Measurements from ENCODE around the gene DOCK11.
A peak's percentile ranks its signal among the peaks of the same experiment; 100 is the strongest.
"Not testable (repeated sequence)": the region's sequence is repeated elsewhere in the genome, so short reads cannot be mapped to it uniquely, and the experiment has no call there.

DOCK11 gene

GRCh38 chrX:118715917-118716316 is 220.3 kb downstream of the DOCK11 start:
- not testable (repeated sequence) for DNase-seq

- DNase-seq, result not testable (repeated sequence)
Measured at GRCh38 chrX:118716833-118717232, 221.2 kb downstream of the DOCK11 start.

- DNase-seq, result no peak
Measured at GRCh38 chrX:118717678-118718391, 222.2 kb downstream of the DOCK11 start.

- DNase-seq, result no peak
Measured at GRCh38 chrX:118718737-118719136, 223.1 kb downstream of the DOCK11 start.

GRCh38 chrX:118720058-118720707 is 224.6 kb downstream of the DOCK11 start:
- no peak for DNase-seq

GRCh38 chrX:118723376-118723775 is 227.8 kb downstream of the DOCK11 start:
- DNase-seq, result no peak

- no peak for DNase-seq
Measured at GRCh38 chrX:118724365-118724764, 228.8 kb downstream of the DOCK11 start.

GRCh38 chrX:118724775-118725174 is 229.2 kb downstream of the DOCK11 start:
- DNase-seq, result no peak

- no peak for DNase-seq
Measured at GRCh38 chrX:118726396-118726795, 230.8 kb downstream of the DOCK11 start.

- DNase-seq, result peak; percentile 2
Measured at GRCh38 chrX:118726887-118727685, 231.5 kb downstream of the DOCK11 start, which contains the start of gene IL13RA1. IL13RA1 (plus strand) TSS chrX:118727606; CDS start chrX:118727639, 33 bp downstream.

- peak; percentile 1 for DNase-seq
Measured at GRCh38 chrX:118727686-118728339, 232.2 kb downstream of the DOCK11 start.

GRCh38 chrX:118729042-118729652 is 233.5 kb downstream of the DOCK11 start:
- DNase-seq, result no peak

GRCh38 chrX:118730500-118731247 is 235.1 kb downstream of the DOCK11 start:
- no peak for DNase-seq

GRCh38 chrX:118732551-118732950 is 236.9 kb downstream of the DOCK11 start:
- DNase-seq, result not testable (repeated sequence)

GRCh38 chrX:118734909-118735308 is 239.3 kb downstream of the DOCK11 start:
- no peak for DNase-seq

Data from stimulated activated CD4-positive, alpha-beta T cell treated with anti-CD3 and anti-CD28 coated beads, Interleukin-4, amount 100 ng/mL, for 1 hour (primary cell).